ENCODE data around the gene CC2D1A. TPM values are rescaled to one million over a fixed set of nuclear protein-coding genes. Genes with fewer than 3 reads are reported as not detected.
A peak's percentile ranks its signal among the peaks of the same experiment; 100 is the strongest.
"Not testable (repeated sequence)": the region's sequence is repeated elsewhere in the genome, so short reads cannot be mapped to it uniquely, and the experiment has no call there.

Gene CC2D1A
- total RNA-seq, 2 experiments from 2014 or later: 30.2 to 34.3 TPM

- Mint-ChIP-seq H3K36me3 (ENCODE audit: low read depth) (peaks cover 14% of the 10 kb centered on the region), H3K4me3 (no peak overlapping the region), H3K9me3 (ENCODE audit: low read depth) (peaks cover 1% of the 10 kb centered on the region), H3K27ac (no peak overlapping the region), H3K27me3 (no peaks in the 10 kb centered on the region), H3K4me1 (peaks cover 14% of the 10 kb centered on the region)
- no peak for ATAC-seq
- POLR2A ChIA-PET: no interaction called here
- no peak for DNase-seq
- intact Hi-C loops (cut with DNase I, micrococcal nuclease): no loop called here
- CTCF ChIA-PET: interaction anchor here (0.6 kb wide), 1 partner anchor 132 kb away, joined by 3 read pairs; no protein-coding TSS in a partner anchor
Measured at GRCh38 chr19:13908674-13909073, 2.7 kb downstream of the CC2D1A start.

- CTCF ChIA-PET: interaction anchor here (1.0 kb wide), 1 partner anchor 66 kb away, joined by 3 read pairs; no protein-coding TSS in a partner anchor
Measured at GRCh38 chr19:13909430-13909829, 3.4 kb downstream of the CC2D1A start.

GRCh38 chr19:13913352-13913751, 7.4 kb downstream of the CC2D1A start:
- Mint-ChIP-seq H3K4me1 (no peaks in the 10 kb centered on the region), H3K36me3 (ENCODE audit: low read depth) (peaks cover 16% of the 10 kb centered on the region), H3K4me3 (no peak overlapping the region), H3K9me3 (ENCODE audit: low read depth) (no peaks in the 10 kb centered on the region), H3K27ac (no peak overlapping the region), H3K27me3 (no peaks in the 10 kb centered on the region)
- intact Hi-C loops (cut with DNase I, micrococcal nuclease): no loop called here
- DNase-seq (no peak), ATAC-seq (no peak)
- ChIA-PET CTCF (interaction anchor here (1.0 kb wide), 1 partner anchor 135 kb away, joined by 3 read pairs; no protein-coding TSS in a partner anchor), POLR2A (no interaction called here)

More at GRCh38 chr19:13909430-13909829, 3.4 kb downstream of the CC2D1A start:
- H3K27ac Mint-ChIP-seq: no peak overlapping the region
- ATAC-seq: no peak
- peaks cover 14% of the 10 kb centered on the region for H3K36me3 Mint-ChIP-seq (ENCODE audit: low read depth)
- peaks cover 1% of the 10 kb centered on the region for H3K9me3 Mint-ChIP-seq (ENCODE audit: low read depth)
- H3K4me1 Mint-ChIP-seq: peaks cover 14% of the 10 kb centered on the region
- POLR2A ChIA-PET: no interaction called here
- no peaks in the 10 kb centered on the region for H3K27me3 Mint-ChIP-seq
- intact Hi-C loops (cut with DNase I, micrococcal nuclease): no loop called here
- DNase-seq: no peak
- H3K4me3 Mint-ChIP-seq: no peak overlapping the region

GRCh38 chr19:13914777-13915176, 8.8 kb downstream of the CC2D1A start:
- H3K4me1 Mint-ChIP-seq: no peaks in the 10 kb centered on the region
- no peak for DNase-seq
- H3K27me3 Mint-ChIP-seq: no peaks in the 10 kb centered on the region
- CTCF ChIA-PET: interaction anchor here (0.6 to 1.2 kb wide), 2 partner anchors 217 to 1715 kb away, joined by 3 to 4 read pairs; no protein-coding TSS in a partner anchor
- no peak overlapping the region for H3K27ac Mint-ChIP-seq
- POLR2A ChIA-PET: interaction anchor here (0.6 kb wide), 1 partner anchor 166 kb away, joined by 5 read pairs; no protein-coding TSS in a partner anchor
- no peak for ATAC-seq
- H3K36me3 Mint-ChIP-seq (ENCODE audit: low read depth): peaks cover 16% of the 10 kb centered on the region
- intact Hi-C loops (cut with DNase I, micrococcal nuclease): no loop called here
- H3K9me3 Mint-ChIP-seq (ENCODE audit: low read depth): no peaks in the 10 kb centered on the region
- no peak overlapping the region for H3K4me3 Mint-ChIP-seq

GRCh38 chr19:13917888-13918406, 11.9 kb downstream of the CC2D1A start:
- no peaks in the 10 kb centered on the region for H3K4me1 Mint-ChIP-seq
- H3K9me3 Mint-ChIP-seq (ENCODE audit: low read depth): peaks cover 6% of the 10 kb centered on the region
- no peak overlapping the region for H3K4me3 Mint-ChIP-seq
- H3K36me3 Mint-ChIP-seq (ENCODE audit: low read depth): peaks cover 38% of the 10 kb centered on the region
- intact Hi-C loops (cut with DNase I, micrococcal nuclease): no loop called here
- no peak for ATAC-seq
- DNase-seq: no peak
- CTCF ChIA-PET: interaction anchor here (1.3 kb wide), 1 partner anchor 114 kb away, joined by 6 read pairs; the partner anchor contains the start of gene IL27RA
- H3K27me3 Mint-ChIP-seq: no peaks in the 10 kb centered on the region
- POLR2A ChIA-PET: no interaction called here
- no peak overlapping the region for H3K27ac Mint-ChIP-seq

- POLR2A ChIA-PET: no interaction called here
- H3K4me1 Mint-ChIP-seq: no peaks in the 10 kb centered on the region
- CTCF ChIA-PET: interaction anchor here (0.6 to 1.3 kb wide), 2 partner anchors 113 to 240 kb away, joined by 3 to 6 read pairs; partner anchors contain the start of gene IL27RA
- no peak overlapping the region for H3K27ac Mint-ChIP-seq
- peaks cover 6% of the 10 kb centered on the region for H3K9me3 Mint-ChIP-seq (ENCODE audit: low read depth)
- peaks cover 42% of the 10 kb centered on the region for H3K36me3 Mint-ChIP-seq (ENCODE audit: low read depth)
- DNase-seq: peak; percentile 23
- H3K27me3 Mint-ChIP-seq: no peaks in the 10 kb centered on the region
- intact Hi-C loops (cut with DNase I, micrococcal nuclease): no loop called here
- H3K4me3 Mint-ChIP-seq: no peak overlapping the region
- ATAC-seq: no peak
Measured at GRCh38 chr19:13918726-13919411, 12.9 kb downstream of the CC2D1A start.

GRCh38 chr19:13920524-13920923, 14.5 kb downstream of the CC2D1A start:
- intact Hi-C loops (cut with DNase I, micrococcal nuclease): loop anchor here in 1 of 2 experiments (5.0 kb wide), 1 partner anchor 57 kb away; no protein-coding TSS in a partner anchor
- H3K27ac Mint-ChIP-seq: no peak overlapping the region
- no peaks in the 10 kb centered on the region for H3K4me1 Mint-ChIP-seq
- H3K27me3 Mint-ChIP-seq: no peaks in the 10 kb centered on the region
- DNase-seq (no peak), ATAC-seq (no peak)
- peaks cover 42% of the 10 kb centered on the region for H3K36me3 Mint-ChIP-seq (ENCODE audit: low read depth)
- H3K9me3 Mint-ChIP-seq (ENCODE audit: low read depth): peaks cover 6% of the 10 kb centered on the region
- POLR2A ChIA-PET: no interaction called here
- CTCF ChIA-PET: interaction anchor here (0.7 to 1.1 kb wide), 2 partner anchors 14 to 33 kb away, joined by 3 to 4 read pairs; no protein-coding TSS in a partner anchor
- H3K4me3 Mint-ChIP-seq: no peak overlapping the region

GRCh38 chr19:13920940-13921747, 15.1 kb downstream of the CC2D1A start:
- ATAC-seq (peak; percentile 94), DNase-seq (peak; percentile 61)
- no peak overlapping the region for H3K4me3 Mint-ChIP-seq
- H3K36me3 Mint-ChIP-seq (ENCODE audit: low read depth): peaks cover 39% of the 10 kb centered on the region
- peak overlapping the region; percentile 19 for H3K27ac Mint-ChIP-seq
- POLR2A ChIA-PET: no interaction called here
- CTCF ChIA-PET: interaction anchor here (0.7 to 1.1 kb wide), 2 partner anchors 14 to 33 kb away, joined by 3 to 4 read pairs; no protein-coding TSS in a partner anchor
- H3K27me3 Mint-ChIP-seq: no peaks in the 10 kb centered on the region
- H3K9me3 Mint-ChIP-seq (ENCODE audit: low read depth): peaks cover 6% of the 10 kb centered on the region
- H3K4me1 Mint-ChIP-seq: no peaks in the 10 kb centered on the region
- intact Hi-C loops (cut with DNase I, micrococcal nuclease): loop anchor here (1.0 to 5.0 kb wide), 4 partner anchors 15 to 85 kb away; partner anchors contain the start of genes BRME1 (in 1 of the 2), CC2D1A (in 1 of the 2), DCAF15 (in 1 of the 2) and RFX1 (in 1 of the 2)

GRCh38 chr19:13922118-13922517, 16.1 kb downstream of the CC2D1A start:
- peaks cover 39% of the 10 kb centered on the region for H3K36me3 Mint-ChIP-seq (ENCODE audit: low read depth)
- H3K27me3 Mint-ChIP-seq; ATAC-seq; CTCF ChIA-PET; H3K27ac Mint-ChIP-seq; H3K4me1 Mint-ChIP-seq; DNase-seq; H3K4me3 Mint-ChIP-seq; H3K9me3 Mint-ChIP-seq (ENCODE audit: low read depth); POLR2A ChIA-PET: not testable (repeated sequence)
- intact Hi-C loops (cut with DNase I, micrococcal nuclease): loop anchor here in 1 of 2 experiments (5.0 kb wide), 1 partner anchor 55 kb away; no protein-coding TSS in a partner anchor

- no peak for ATAC-seq
- intact Hi-C loops (cut with DNase I, micrococcal nuclease): loop anchor here in 1 of 2 experiments (5.0 kb wide), 1 partner anchor 54 kb away; no protein-coding TSS in a partner anchor
- H3K27ac Mint-ChIP-seq: no peak overlapping the region
- no peaks in the 10 kb centered on the region for H3K27me3 Mint-ChIP-seq
- H3K9me3 Mint-ChIP-seq (ENCODE audit: low read depth): peaks cover 6% of the 10 kb centered on the region
- POLR2A ChIA-PET: no interaction called here
- no peaks in the 10 kb centered on the region for H3K4me1 Mint-ChIP-seq
- H3K36me3 Mint-ChIP-seq (ENCODE audit: low read depth): peaks cover 44% of the 10 kb centered on the region
- DNase-seq: no peak
- CTCF ChIA-PET: no interaction called here
- H3K4me3 Mint-ChIP-seq: no peak overlapping the region
Measured at GRCh38 chr19:13923194-13923987, 17.4 kb downstream of the CC2D1A start.

Data from activated CD4-positive, alpha-beta T cell treated with anti-CD3 and anti-CD28 coated beads for 36 hours (primary cell).